H1 (cell line): Measurements from ENCODE around the gene RAMP1. TPM values are rescaled to one million over a fixed set of nuclear protein-coding genes. Genes with fewer than 3 reads are reported as not detected.

Experiments used
- CTCF ChIA-PET: fragments of 300-600 bp; sonication (Branson Sonifier 250); formaldehyde crosslinking; loops from one replicate; lab custom pipeline; 2021; ENCODE audit not compliant: partially characterized antibody; lab: Charles Lee
- POLR2A ChIA-PET: fragments of 300-600 bp; sonication (Branson Sonifier 250); formaldehyde crosslinking; loops from one replicate; lab custom pipeline; 2021; ENCODE audit warnings: inconsistent platforms; ENCODE audit not compliant: partially characterized antibody; lab: Charles Lee
- DNase-seq, 2 experiments: peaks; one replicate each; pipeline versions ENCODE4 v3.0.0 to v3.0.0-alpha.2; 2010 to 2022; ENCODE audit warnings: low spot score in 2 of 2, low read depth in 1 of 2, mixed read lengths in 1 of 2
- FAIRE-seq: peaks from 2 replicates; lab custom pipeline; 2011; peaks lifted over from hg19 to GRCh38; lab: Jason Lieb, UNC
- H2AFZ ChIP-seq: 2 replicates; pipeline ENCODE4 v1.8.1; 2012; ENCODE audit warnings: low read length, inconsistent platforms
- H2AK5ac ChIP-seq: 2 replicates; pipeline ENCODE4 v1.6.1; 2013; ENCODE audit warnings: low read depth, low read length
- H2BK120ac ChIP-seq: replicated peaks from 2 replicates; pipeline ENCODE3; 2013; ENCODE audit warnings: low read depth, low read length, inconsistent platforms
- H2BK12ac ChIP-seq: 2 replicates; pipeline ENCODE4 v1.6.1; 2013; ENCODE audit warnings: low read depth, low read length
- H2BK15ac ChIP-seq: 2 replicates; pipeline ENCODE4 v1.6.1; 2013; ENCODE audit warnings: low read length
- H2BK20ac ChIP-seq: 2 replicates; pipeline ENCODE4 v1.6.1; 2013; ENCODE audit warnings: low read length
- H2BK5ac ChIP-seq: 2 replicates; pipeline ENCODE4 v1.6.1; 2013; ENCODE audit warnings: low read depth, low read length
- H3K14ac ChIP-seq: 2 replicates; pipeline ENCODE4 v1.6.1; 2013; ENCODE audit warnings: inconsistent platforms; ENCODE audit not compliant: insufficient read length
- H3K18ac ChIP-seq: 2 replicates; pipeline ENCODE4 v1.6.1; 2013; ENCODE audit warnings: low read length; ENCODE audit errors: extremely low read depth
- H3K23ac ChIP-seq: 2 replicates; pipeline ENCODE4 v1.6.1; 2013; ENCODE audit warnings: inconsistent platforms; ENCODE audit not compliant: insufficient read length
- H3K23me2 ChIP-seq: 2 replicates; pipeline ENCODE4 v1.6.1; 2013; ENCODE audit warnings: low read depth, low read length
- H3K27ac ChIP-seq: 2 replicates; pipeline ENCODE4 v1.6.1; 2011; ENCODE audit warnings: low read depth, low read length, inconsistent platforms
- H3K27me3 ChIP-seq, 4 experiments: replicated peaks in 1 of 4; 1 replicate in 1 of 4; 2 replicates in 3 of 4; pipeline versions ENCODE4 v1.6.1 to v1.8.1; 2011 to 2013; ENCODE audit warnings: low read length in 3 of 4, mild to moderate bottlenecking in 3 of 4, inconsistent platforms in 2 of 4, mixed read lengths in 2 of 4, moderate library complexity in 1 of 4; ENCODE audit not compliant: control insufficient read depth in 3 of 4, insufficient read depth in 3 of 4; ENCODE audit errors: extremely low read depth in 1 of 4
- H3K36me3 ChIP-seq, 4 experiments: 2 replicates each; pipeline versions ENCODE4 v1.6.1 to v1.8.1; 2011 to 2013; ENCODE audit warnings: mild to moderate bottlenecking in 4 of 4, low read length in 3 of 4, moderate library complexity in 2 of 4, control low read depth in 1 of 4, inconsistent platforms in 1 of 4; ENCODE audit not compliant: insufficient read depth in 4 of 4, control insufficient read depth in 2 of 4
- H3K4ac ChIP-seq: replicated peaks from 2 replicates; pipeline ENCODE3; 2013; ENCODE audit warnings: low read length, low read depth, mixed read lengths, inconsistent platforms; ENCODE audit not compliant: insufficient read length
- H3K4me1 ChIP-seq, 4 experiments: replicated peaks in 1 of 4; 1 replicate in 1 of 4; 2 replicates in 3 of 4; pipeline versions ENCODE4 v1.6.1 to v1.8.1; 2011 to 2013; ENCODE audit warnings: low read length in 3 of 4, inconsistent platforms in 2 of 4, mixed read lengths in 1 of 4; ENCODE audit not compliant: insufficient read depth in 4 of 4, control insufficient read depth in 3 of 4
- H3K4me2 ChIP-seq, 2 experiments: 2 replicates each; pipeline versions ENCODE4 v1.6.1 to v1.8.1; 2011 to 2013; ENCODE audit warnings: low read depth in 2 of 2, low read length in 2 of 2, control low read depth in 1 of 2, inconsistent platforms in 1 of 2, mild to moderate bottlenecking in 1 of 2; ENCODE audit not compliant: insufficient read depth in 1 of 2
- H3K4me3 ChIP-seq, 4 experiments: fragments of 200-600, 300-600 bp in 1 of 4; sonication (generic), shearing (Covaris generic), sonication (Bioruptor Twin) in 1 of 4; 2 replicates each; pipeline versions ENCODE4 v1.5.1 to v1.8.1; 2011 to 2016; ENCODE audit warnings: low read length in 4 of 4, low read depth in 3 of 4, control low read depth in 2 of 4, inconsistent platforms in 2 of 4, mild to moderate bottlenecking in 2 of 4, mixed read lengths in 1 of 4, moderate library complexity in 1 of 4; ENCODE audit not compliant: insufficient read depth in 2 of 4; ENCODE audit errors: extremely low read depth in 1 of 4
- H3K56ac ChIP-seq: replicated peaks from 2 replicates; pipeline ENCODE3; 2013; ENCODE audit warnings: low read depth, mild to moderate bottlenecking, mixed read lengths, low read length, inconsistent platforms; ENCODE audit not compliant: insufficient read length
- H3K79me1 ChIP-seq: 2 replicates; pipeline ENCODE4 v1.6.1; 2013; ENCODE audit warnings: low read depth, low read length, control low read depth
- H3K79me2 ChIP-seq, 2 experiments: 2 replicates each; pipeline versions ENCODE4 v1.6.1 to v1.8.1; 2012 to 2013; ENCODE audit warnings: low read length in 2 of 2, mild to moderate bottlenecking in 2 of 2, inconsistent platforms in 1 of 2; ENCODE audit not compliant: insufficient read depth in 2 of 2, control insufficient read depth in 1 of 2
- H3K9ac ChIP-seq, 4 experiments: replicated peaks in 1 of 4; 1 replicate in 1 of 4; 2 replicates in 3 of 4; pipeline versions ENCODE4 v1.6.1 to v1.8.1; 2011 to 2013; ENCODE audit warnings: low read depth in 3 of 4, low read length in 3 of 4, control low read depth in 2 of 4, mild to moderate bottlenecking in 2 of 4, moderate library complexity in 2 of 4, inconsistent platforms in 1 of 4; ENCODE audit errors: extremely low read depth in 1 of 4
- H3K9me3 ChIP-seq, 2 experiments: 2 replicates each; pipeline versions ENCODE4 v1.6.1 to v1.8.1; 2012 to 2013; ENCODE audit warnings: mild to moderate bottlenecking in 2 of 2, moderate library complexity in 2 of 2, control low read depth in 1 of 2, inconsistent platforms in 1 of 2, low read depth in 1 of 2, low read length in 1 of 2, mixed read lengths in 1 of 2; ENCODE audit not compliant: insufficient read depth in 2 of 2
- H4K20me1 ChIP-seq, 2 experiments: replicated peaks in 1 of 2; 2 replicates each; pipeline versions ENCODE3 to v1.8.1; 2011 to 2013; ENCODE audit warnings: inconsistent platforms in 2 of 2, low read length in 2 of 2, mild to moderate bottlenecking in 1 of 2; ENCODE audit not compliant: insufficient read depth in 2 of 2, control insufficient read depth in 1 of 2
- H4K5ac ChIP-seq: 2 replicates; pipeline ENCODE4 v1.6.1; 2013; ENCODE audit warnings: low read length, low read depth, mixed read lengths, inconsistent platforms; ENCODE audit not compliant: insufficient read length
- H4K8ac ChIP-seq: 2 replicates; pipeline ENCODE4 v1.8.0; 2013; ENCODE audit warnings: mild to moderate bottlenecking, moderate library complexity, low read length, inconsistent platforms; ENCODE audit not compliant: insufficient read depth; ENCODE audit errors: extremely low read depth
- H4K91ac ChIP-seq: replicated peaks from 2 replicates; pipeline ENCODE3; 2013; ENCODE audit warnings: low read length, mixed read lengths, inconsistent platforms; ENCODE audit not compliant: insufficient read length
- BCL11A ChIP-seq, 2 experiments: IDR thresholded peaks; one replicate each; pipeline ENCODE4 v1.6.1; 2011; ENCODE audit warnings: low read depth in 2 of 2, low read length in 2 of 2, mild to moderate bottlenecking in 2 of 2
- CBX8 ChIP-seq: fragments of 300-800, 300-1000 bp; sonication (generic); IDR thresholded peaks from 2 replicates; pipeline ENCODE4 v1.7.1; 2016; ENCODE audit warnings: low read depth, low read length, borderline replicate concordance
- CREB1 ChIP-seq: IDR thresholded peaks from 2 replicates; pipeline ENCODE4 v1.6.1; 2012; ENCODE audit warnings: inconsistent platforms
- NANOG ChIP-seq: IDR thresholded peaks from 2 replicates; pipeline ENCODE4 v1.6.1; 2011; ENCODE audit warnings: low read length, low read depth, mild to moderate bottlenecking, inconsistent platforms; ENCODE audit not compliant: insufficient read depth, poor library complexity, severe bottlenecking
- PHF8 ChIP-seq: fragments of 200-600 bp; sonication (generic); conservative IDR thresholded peaks from 2 replicates; pipeline ENCODE4 v1.7.1; 2012; ENCODE audit warnings: low read depth, mild to moderate bottlenecking, inconsistent platforms, low read length, moderate library complexity
- SIRT6 ChIP-seq: IDR thresholded peaks from one replicate; pipeline ENCODE4 v1.7.1; 2012; ENCODE audit warnings: low read length, inconsistent platforms
- SP2 ChIP-seq: IDR thresholded peaks from 2 replicates; pipeline ENCODE4 v1.6.1; 2012; ENCODE audit warnings: mild to moderate bottlenecking, low read length, inconsistent platforms
- WGBS, 2 experiments: shearing (Covaris generic) in 1 of 2; methylation state at CpG; one replicate each; pipeline versions ENCODE4 v1.1.6 to v1.1.7; 2013 to 2015; ENCODE audit warnings: low lambda C conversion rate in 2 of 2, mixed read lengths in 2 of 2, inconsistent platforms in 1 of 2, low coverage in 1 of 2, missing lambda C conversion rate in 1 of 2; ENCODE audit not compliant: insufficient replicate concordance in 2 of 2, insufficient coverage in 1 of 2, insufficient read length in 1 of 2; ENCODE audit errors: extremely low coverage in 1 of 2, missing lambda C conversion rate in 1 of 2; 5-methylcytosine and 5-hydroxymethylcytosine counted together
- polyA plus RNA-seq, 7 experiments: library from polyadenylated mRNA; depleted of rRNA in 3 of 7; stranded (reverse) in 5 of 7; unstranded in 2 of 7; fragments of >200 nt in 5 of 7; fragments of 200-250 nt in 2 of 7; gene quantifications; 1 replicate in 5 of 7; 2 replicates in 1 of 7; 4 replicates in 1 of 7; pipeline versions ENCODE4 v1.2.1 to v1.2.3, GENCODE V29; 2011 to 2013; ENCODE audit warnings: missing spikeins in 2 of 7, mixed read lengths in 2 of 7
- total RNA-seq: library from RNA; stranded (reverse); fragmentation: NEBNext Ultra II Directional; extraction: Animal tissue kit (Norgen Biotek cat#: 25700); gene quantifications from 2 replicates; pipeline ENCODE4 v1.2.1, GENCODE V29; 2021
- TF ChIP-seq, protein P1 (sequence below): IDR thresholded peaks from 2 replicates; pipeline ENCODE4 v1.6.1; 2012; ENCODE audit warnings: low read length, inconsistent platforms

Gene RAMP1
- total and polyA plus RNA-seq, 2 of the 8 experiments (the other 6 are each of a cell fraction or from before 2014, with no cell fraction given): 0.65 to 4.3 TPM

DNA sequence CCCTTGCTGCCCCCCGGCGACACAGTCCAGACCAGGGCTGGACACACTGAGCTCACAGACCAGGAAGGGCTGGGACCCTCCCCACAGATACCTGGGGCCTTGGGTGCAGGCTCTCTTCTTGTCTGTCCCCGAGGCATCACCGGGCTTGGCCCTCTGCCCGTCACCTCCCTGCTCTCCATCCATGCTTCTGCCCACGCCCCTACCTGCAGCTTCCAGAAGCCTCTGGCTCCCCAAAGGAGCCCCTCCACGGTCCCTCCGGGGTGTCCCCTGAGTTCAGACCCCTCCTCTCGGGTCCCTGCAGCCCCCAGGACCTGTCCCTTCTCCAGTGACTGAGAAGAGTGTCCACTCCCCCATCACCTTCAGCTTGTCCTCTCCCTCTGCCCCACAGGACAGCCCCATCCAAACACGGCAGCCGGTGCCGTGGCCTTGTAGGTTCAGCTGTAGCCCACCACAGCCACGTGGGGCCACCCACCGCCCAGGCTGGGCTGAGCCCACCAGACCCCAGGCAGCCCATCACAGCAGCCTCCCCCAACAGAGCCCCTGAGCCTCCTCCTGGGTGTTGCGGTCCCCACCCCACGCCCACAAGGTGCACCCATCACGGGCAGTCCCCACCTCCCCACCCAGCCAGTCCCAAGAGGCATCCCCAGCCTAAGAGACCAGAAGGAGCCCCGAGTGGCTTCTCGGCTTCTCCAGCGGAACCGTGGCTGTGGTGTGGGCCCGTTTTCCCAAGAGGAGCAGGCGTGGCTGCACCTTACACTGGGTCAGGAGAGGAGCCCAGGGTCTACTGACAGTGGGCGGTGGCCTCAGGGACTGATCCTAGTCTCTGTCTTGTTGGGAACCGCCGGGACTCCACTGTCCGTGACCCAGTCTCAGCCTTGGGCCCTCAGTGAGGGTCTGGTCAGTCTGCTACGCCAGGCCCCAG, 53.1 kb downstream of the RAMP1 start:
- Histone ChIP-seq H3K14ac (no peak overlapping the region), H2AK5ac (no peak overlapping the region), H3K56ac (no peak overlapping the region), H3K4me3 (no peak overlapping the region), H3K9ac (no peak overlapping the region), H4K20me1 (peaks cover 0 to 2% of the 10 kb centered on the region in 2 experiments), H2BK15ac (no peak overlapping the region), H3K18ac (no peak overlapping the region), H3K23me2 (peaks cover 7% of the 10 kb centered on the region), H4K8ac (no peak overlapping the region), H3K79me1 (no peaks in the 10 kb centered on the region), H3K79me2 (no peaks in the 10 kb centered on the region), H3K27ac (no peak overlapping the region), H2BK120ac (no peak overlapping the region), H3K9me3 (peaks cover 12 to 17% of the 10 kb centered on the region in 2 experiments), H3K27me3 (no peaks in the 10 kb centered on the region), H3K4me2 (no peak overlapping the region), H4K5ac (no peak overlapping the region), H3K36me3 (no peaks in the 10 kb centered on the region; a peak in 1 of 8 replicates), H2BK5ac (no peak overlapping the region), H2BK20ac (no peak overlapping the region), H3K23ac (no peak overlapping the region), H2AFZ (no peak overlapping the region), H3K4me1 (no peaks in the 10 kb centered on the region), H3K4ac (no peak overlapping the region), H2BK12ac (no peak overlapping the region), H4K91ac (no peak overlapping the region)
- 87% methylated on average over 28 of the region's 28 CpGs; no CpG with 5 or more reads in 1 of the 2 experiments for WGBS, 2 experiments
- ChIA-PET CTCF (interaction anchor here (0.7 to 1.3 kb wide), 3 partner anchors 10 to 193 kb away, joined by 3 to 4 read pairs (median 3); no protein-coding TSS in a partner anchor), POLR2A (interaction anchor here (1.3 to 1.6 kb wide), 2 partner anchors 8 to 15 kb away, joined by 3 to 5 read pairs; no protein-coding TSS in a partner anchor)
- FAIRE-seq: no peak
- no peak for DNase-seq
- no peak for TF ChIP-seq SIRT6
- no peak for TF ChIP-seq CREB1
- TF ChIP-seq, protein P1, sequence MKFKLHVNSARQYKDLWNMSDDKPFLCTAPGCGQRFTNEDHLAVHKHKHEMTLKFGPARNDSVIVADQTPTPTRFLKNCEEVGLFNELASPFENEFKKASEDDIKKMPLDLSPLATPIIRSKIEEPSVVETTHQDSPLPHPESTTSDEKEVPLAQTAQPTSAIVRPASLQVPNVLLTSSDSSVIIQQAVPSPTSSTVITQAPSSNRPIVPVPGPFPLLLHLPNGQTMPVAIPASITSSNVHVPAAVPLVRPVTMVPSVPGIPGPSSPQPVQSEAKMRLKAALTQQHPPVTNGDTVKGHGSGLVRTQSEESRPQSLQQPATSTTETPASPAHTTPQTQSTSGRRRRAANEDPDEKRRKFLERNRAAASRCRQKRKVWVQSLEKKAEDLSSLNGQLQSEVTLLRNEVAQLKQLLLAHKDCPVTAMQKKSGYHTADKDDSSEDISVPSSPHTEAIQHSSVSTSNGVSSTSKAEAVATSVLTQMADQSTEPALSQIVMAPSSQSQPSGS: no peak
- no peak for TF ChIP-seq NANOG
- TF ChIP-seq PHF8: no peak
- no peak for TF ChIP-seq SP2
- no peak for TF ChIP-seq BCL11A (IDR thresholded peaks at IDR 0.05; ENCODE audit: low read depth in 2 of 2, low read length in 2 of 2)
- TF ChIP-seq CBX8: no peak
